22Rv1 (cell line): ENCODE data around the gene ABI1.

ENCODE experiments used
- ZFX ChIP-seq: fragments of 450-650 bp; IDR thresholded peaks from 2 replicates; pipeline ENCODE4 v1.6.1; 2017; ENCODE audit warnings: antibody characterized with exemption, borderline replicate concordance
- TF ChIP-seq, protein P1 (sequence below): fragments of 450-650 bp; IDR thresholded peaks from 2 replicates; pipeline ENCODE4 v1.5.1; 2017; ENCODE audit warnings: mild to moderate bottlenecking

DNA sequence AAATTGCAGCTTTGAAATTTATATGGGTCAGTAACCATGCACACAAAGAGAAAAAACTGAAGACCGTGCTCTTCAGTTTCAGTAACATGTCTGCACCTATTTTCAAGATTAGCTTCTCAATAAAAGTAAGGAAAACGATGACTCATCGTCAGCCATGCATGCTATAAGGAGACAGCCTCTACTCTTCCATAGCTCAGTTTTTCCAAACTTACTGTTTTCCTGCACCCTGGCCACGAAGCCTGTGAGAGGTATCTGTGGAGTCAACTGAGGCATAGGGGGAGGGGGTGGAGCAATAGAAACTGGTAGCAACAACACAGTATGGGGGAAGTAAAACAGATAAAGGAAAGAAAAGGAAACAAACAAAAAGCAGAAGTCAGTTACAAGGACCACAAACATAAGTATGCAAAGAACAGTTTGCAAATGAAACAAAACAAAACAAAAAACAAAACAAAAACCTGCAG, 105.3 kb downstream of the ABI1 start:
- TF ChIP-seq, protein P1, sequence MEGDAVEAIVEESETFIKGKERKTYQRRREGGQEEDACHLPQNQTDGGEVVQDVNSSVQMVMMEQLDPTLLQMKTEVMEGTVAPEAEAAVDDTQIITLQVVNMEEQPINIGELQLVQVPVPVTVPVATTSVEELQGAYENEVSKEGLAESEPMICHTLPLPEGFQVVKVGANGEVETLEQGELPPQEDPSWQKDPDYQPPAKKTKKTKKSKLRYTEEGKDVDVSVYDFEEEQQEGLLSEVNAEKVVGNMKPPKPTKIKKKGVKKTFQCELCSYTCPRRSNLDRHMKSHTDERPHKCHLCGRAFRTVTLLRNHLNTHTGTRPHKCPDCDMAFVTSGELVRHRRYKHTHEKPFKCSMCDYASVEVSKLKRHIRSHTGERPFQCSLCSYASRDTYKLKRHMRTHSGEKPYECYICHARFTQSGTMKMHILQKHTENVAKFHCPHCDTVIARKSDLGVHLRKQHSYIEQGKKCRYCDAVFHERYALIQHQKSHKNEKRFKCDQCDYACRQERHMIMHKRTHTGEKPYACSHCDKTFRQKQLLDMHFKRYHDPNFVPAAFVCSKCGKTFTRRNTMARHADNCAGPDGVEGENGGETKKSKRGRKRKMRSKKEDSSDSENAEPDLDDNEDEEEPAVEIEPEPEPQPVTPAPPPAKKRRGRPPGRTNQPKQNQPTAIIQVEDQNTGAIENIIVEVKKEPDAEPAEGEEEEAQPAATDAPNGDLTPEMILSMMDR = no peak
- TF ChIP-seq ZFX = no peak
